Keratinocyte (primary cell): ENCODE results near the gene OSBPL8. TPM values are rescaled to one million over a fixed set of nuclear protein-coding genes. Genes with fewer than 3 reads are reported as not detected.

ENCODE experiments used
- DNase-seq: peaks from one replicate; pipeline ENCODE4 v3.0.0-alpha.2; 2011; ENCODE audit warnings: low read depth, missing footprints, low spot score
- FAIRE-seq: peaks from 2 replicates; lab custom pipeline; 2011; peaks lifted over from hg19 to GRCh38; lab: Jason Lieb, UNC
- H2AFZ ChIP-seq: 2 replicates; pipeline ENCODE4 v1.6.0; 2012; ENCODE audit warnings: low read length, control low read depth, inconsistent platforms; ENCODE audit not compliant: control insufficient read depth
- H3K27ac ChIP-seq: 2 replicates; pipeline ENCODE4 v1.5.1; 2011; ENCODE audit warnings: low read length; ENCODE audit not compliant: control insufficient read depth, insufficient read depth
- H3K27me3 ChIP-seq: 3 replicates; pipeline ENCODE4 v1.6.0; 2011; ENCODE audit warnings: low read length; ENCODE audit not compliant: control insufficient read depth, insufficient read depth; ENCODE audit errors: extremely low read depth
- H3K36me3 ChIP-seq, 2 experiments: 2 replicates in 1 of 2; 3 replicates in 1 of 2; pipeline ENCODE4 v1.5.1; 2011; ENCODE audit warnings: low read length in 2 of 2, mild to moderate bottlenecking in 1 of 2; ENCODE audit not compliant: control insufficient read depth in 2 of 2, insufficient read depth in 2 of 2; ENCODE audit errors: extremely low read depth in 1 of 2
- H3K4me1 ChIP-seq: 3 replicates; pipeline ENCODE4 v1.5.1; 2011; ENCODE audit warnings: low read length; ENCODE audit not compliant: control insufficient read depth, insufficient read depth; ENCODE audit errors: extremely low read depth
- H3K4me2 ChIP-seq: 3 replicates; pipeline ENCODE4 v1.6.0; 2011; ENCODE audit warnings: low read depth, low read length; ENCODE audit not compliant: control insufficient read depth, insufficient read depth; ENCODE audit errors: extremely low read depth
- H3K4me3 ChIP-seq, 3 experiments: fragments of 200-600 bp in 1 of 3; sonication (generic) in 1 of 3; 2 replicates in 2 of 3; 3 replicates in 1 of 3; pipeline ENCODE4 v1.5.1; 2011 to 2016; ENCODE audit warnings: low read length in 3 of 3, mild to moderate bottlenecking in 3 of 3, control low read depth in 2 of 3, inconsistent platforms in 1 of 3, low read depth in 1 of 3, mixed read lengths in 1 of 3, mixed run types in 1 of 3, moderate library complexity in 1 of 3; ENCODE audit not compliant: control insufficient read depth in 2 of 3, insufficient read depth in 2 of 3; ENCODE audit errors: extremely low read depth in 1 of 3
- H3K79me2 ChIP-seq: 2 replicates; pipeline ENCODE4 v1.6.0; 2012; ENCODE audit warnings: low read length; ENCODE audit not compliant: control insufficient read depth, insufficient read depth
- H3K9ac ChIP-seq: 3 replicates; pipeline ENCODE4 v1.6.0; 2011; ENCODE audit warnings: low read length; ENCODE audit not compliant: control insufficient read depth, insufficient read depth; ENCODE audit errors: extremely low read depth
- H3K9me1 ChIP-seq: 3 replicates; pipeline ENCODE4 v1.6.0; 2011; ENCODE audit warnings: low read length; ENCODE audit not compliant: control insufficient read depth, insufficient read depth; ENCODE audit errors: extremely low read depth
- H3K9me3 ChIP-seq: 2 replicates; pipeline ENCODE4 v1.5.1; 2012; ENCODE audit warnings: low read depth, low read length; ENCODE audit not compliant: control insufficient read depth
- H4K20me1 ChIP-seq: 3 replicates; pipeline ENCODE4 v1.6.0; 2011; ENCODE audit warnings: low read length; ENCODE audit not compliant: control insufficient read depth, insufficient read depth; ENCODE audit errors: extremely low read depth
- CTCF ChIP-seq, 3 experiments: IDR thresholded peaks in 1 of 3; conservative IDR thresholded peaks in 1 of 3; optimal IDR thresholded peaks in 1 of 3; 2 replicates in 2 of 3; 3 replicates in 1 of 3; pipeline versions ENCODE3 to v1.5.1; 2011; ENCODE audit warnings: low read length in 3 of 3, mild to moderate bottlenecking in 3 of 3, moderate library complexity in 2 of 3, control low read depth in 1 of 3, inconsistent platforms in 1 of 3; ENCODE audit not compliant: insufficient read depth in 2 of 3; ENCODE audit errors: extremely low read depth in 1 of 3
- EZH2 ChIP-seq: IDR thresholded peaks from one replicate; pipeline ENCODE4 v1.6.1; 2012; ENCODE audit warnings: inconsistent platforms, mild to moderate bottlenecking, low read length, moderate library complexity
- dilution Hi-C: fragments of 300-500 bp; cut with MboI; formaldehyde crosslinking; loops from one replicate; pipeline ENCODE4 v1.7.0; 2020; ENCODE audit warnings: low sequenced_read_pairs; ENCODE audit not compliant: extremely low pct_ligation_motif_present
- polyA plus RNA-seq, 5 experiments: library from polyadenylated mRNA; depleted of rRNA in 3 of 5; stranded (reverse) in 3 of 5; stranded (forward) in 1 of 5; unstranded in 1 of 5; fragments of >200 nt; gene quantifications; 1 replicate in 1 of 5; 2 replicates in 3 of 5; 3 replicates in 1 of 5; pipeline versions ENCODE4 v1.2.1 to v1.2.3, GENCODE V29; 2011 to 2012; ENCODE audit warnings: missing spikeins in 2 of 5, low read depth in 1 of 5, low replicate concordance in 1 of 5

OSBPL8 gene
- polyA plus RNA-seq, 1 donor (not counting 4 experiments of a cell fraction or from before 2014, with no cell fraction given), result 33.7 TPM

GRCh38 chr12:76356071-76356470 is 203.5 kb downstream of the OSBPL8 start:
- H3K36me3 ChIP-seq, result no peaks in the 10 kb centered on the region
- H4K20me1 ChIP-seq, result no peaks in the 10 kb centered on the region
- TF ChIP-seq CTCF (optimal IDR thresholded peaks at IDR 0.05 in 1 of 3, IDR thresholded peaks at IDR 0.05 in 1 of 3, conservative IDR thresholded peaks at IDR 0.05 in 1 of 3; ENCODE audit: extremely low read depth in 1 of 3, insufficient read depth in 2 of 3, low read length in 3 of 3) (no peak), EZH2 (no peak)
- H3K27me3 ChIP-seq, result no peaks in the 10 kb centered on the region
- H3K9me1 ChIP-seq, result no peaks in the 10 kb centered on the region
- no peak for FAIRE-seq
- H3K4me1 ChIP-seq, result no peaks in the 10 kb centered on the region
- H3K4me2 ChIP-seq, result no peak overlapping the region
- no peak overlapping the region for H3K27ac ChIP-seq
- no peak overlapping the region for H3K9ac ChIP-seq
- no peak overlapping the region for H2AFZ ChIP-seq
- no peaks in the 10 kb centered on the region for H3K79me2 ChIP-seq
- no peak overlapping the region for H3K4me3 ChIP-seq
- no peak for DNase-seq
- dilution Hi-C loops, result no loop called here
- H3K9me3 ChIP-seq, result no peaks in the 10 kb centered on the region

- TF ChIP-seq CTCF (optimal IDR thresholded peaks at IDR 0.05 in 1 of 3, IDR thresholded peaks at IDR 0.05 in 1 of 3, conservative IDR thresholded peaks at IDR 0.05 in 1 of 3; ENCODE audit: extremely low read depth in 1 of 3, insufficient read depth in 2 of 3, low read length in 3 of 3) (peak; percentile 50 to 74 (median 60)), EZH2 (no peak)
- dilution Hi-C loops, result no loop called here
- peaks cover 16% of the 10 kb centered on the region for H3K4me1 ChIP-seq
- DNase-seq (no peak), FAIRE-seq (no peak)
- peak within 1 kb of the TSS; percentile 85 for H3K9ac ChIP-seq
- H2AFZ ChIP-seq, result peak within 1 kb of the TSS; percentile 75
- H3K79me2 ChIP-seq, result peaks cover 17% of the 10 kb centered on the region
- H3K27me3 ChIP-seq, result no peaks in the 10 kb centered on the region
- H3K27ac ChIP-seq, result peak within 1 kb of the TSS; percentile 79
- H3K4me2 ChIP-seq, result peak within 1 kb of the TSS; percentile 74
- peak within 1 kb of the TSS; percentile 77 to 88 (median 78) for H3K4me3 ChIP-seq
- H3K9me1 ChIP-seq, result no peaks in the 10 kb centered on the region
- no peaks in the 10 kb centered on the region for H4K20me1 ChIP-seq
- H3K36me3 ChIP-seq, result no peaks in the 10 kb centered on the region
- H3K9me3 ChIP-seq, result no peaks in the 10 kb centered on the region
These were observed 211.3 kb downstream of the OSBPL8 start, which contains the start of gene BBS10 for GRCh38 chr12:76348079-76348901. Gene BBS10 (minus strand): TSS chr12:76348415. CDS start chr12:76348358, 57 bp downstream.
